H9 (cell line): ENCODE results near the gene OSBPL2. TPM values are rescaled to one million over a fixed set of nuclear protein-coding genes. Genes with fewer than 3 reads are reported as not detected.

Source experiments
- DNase-seq: peaks from one replicate; pipeline ENCODE4 v3.0.0-alpha.2; 2017
- H2AFZ ChIP-seq: one replicate; pipeline ENCODE4 v1.6.1; 2013; ENCODE audit warnings: mild to moderate bottlenecking, low read length, control low read depth, moderate library complexity
- H2AK5ac ChIP-seq: 2 replicates; pipeline ENCODE4 v1.6.1; 2013; ENCODE audit warnings: low read length, control low read depth, mixed read lengths; ENCODE audit not compliant: insufficient read length
- H2BK120ac ChIP-seq: one replicate; pipeline ENCODE4 v1.6.1; 2013; ENCODE audit warnings: low read depth, mild to moderate bottlenecking, low read length, control low read depth, inconsistent platforms; ENCODE audit not compliant: poor library complexity, severe bottlenecking
- H2BK12ac ChIP-seq: 2 replicates; pipeline ENCODE4 v1.6.1; 2013; ENCODE audit warnings: low read length, control low read depth, mixed read lengths, low read depth; ENCODE audit not compliant: insufficient read length
- H2BK15ac ChIP-seq: 2 replicates; pipeline ENCODE4 v1.6.1; 2013; ENCODE audit warnings: low read depth, low read length, control low read depth
- H2BK20ac ChIP-seq: one replicate; pipeline ENCODE4 v1.6.1; 2013; ENCODE audit warnings: low read depth, mild to moderate bottlenecking, low read length, control low read depth, inconsistent platforms; ENCODE audit not compliant: poor library complexity, severe bottlenecking
- H2BK5ac ChIP-seq: 2 replicates; pipeline ENCODE4 v1.6.1; 2013; ENCODE audit warnings: low read length, control low read depth, mixed read lengths; ENCODE audit not compliant: insufficient read length
- H3K14ac ChIP-seq: 2 replicates; pipeline ENCODE4 v1.6.1; 2013; ENCODE audit warnings: low read length, control low read depth; ENCODE audit not compliant: insufficient read depth
- H3K18ac ChIP-seq: 2 replicates; pipeline ENCODE4 v1.6.1; 2013; ENCODE audit warnings: low read depth, mild to moderate bottlenecking, mixed read lengths, low read length, control low read depth; ENCODE audit not compliant: insufficient read length
- H3K23ac ChIP-seq: 2 replicates; pipeline ENCODE4 v1.6.1; 2013; ENCODE audit warnings: low read length, control low read depth, mixed read lengths, low read depth; ENCODE audit not compliant: insufficient read length
- H3K23me2 ChIP-seq: 2 replicates; pipeline ENCODE4 v1.6.1; 2013; ENCODE audit warnings: low read depth, mild to moderate bottlenecking, mixed read lengths, low read length, control low read depth; ENCODE audit not compliant: insufficient read length, poor library complexity, severe bottlenecking
- H3K27ac ChIP-seq: 2 replicates; pipeline ENCODE4 v1.5.1; 2013; ENCODE audit warnings: low read length, control low read depth, mixed read lengths, low read depth; ENCODE audit not compliant: insufficient read length
- H3K27me3 ChIP-seq: 2 replicates; pipeline ENCODE4 v1.6.1; 2013; ENCODE audit warnings: low read length, control low read depth, inconsistent platforms; ENCODE audit not compliant: insufficient read depth
- H3K4ac ChIP-seq: 2 replicates; pipeline ENCODE4 v1.6.1; 2013; ENCODE audit warnings: low read depth, mild to moderate bottlenecking, control low read depth, inconsistent platforms, low read length, moderate library complexity
- H3K4me1 ChIP-seq: 2 replicates; pipeline ENCODE4 v1.6.1; 2013; ENCODE audit warnings: low read length, control low read depth, inconsistent platforms; ENCODE audit not compliant: insufficient read depth
- H3K4me2 ChIP-seq: 2 replicates; pipeline ENCODE4 v1.6.1; 2013; ENCODE audit warnings: low read length, control low read depth, mixed read lengths; ENCODE audit not compliant: insufficient read length, insufficient read depth
- H3K56ac ChIP-seq: 2 replicates; pipeline ENCODE4 v1.6.1; 2013; ENCODE audit warnings: low read depth, mild to moderate bottlenecking, mixed read lengths, low read length, control low read depth; ENCODE audit not compliant: insufficient read length
- H3K79me1 ChIP-seq: 2 replicates; pipeline ENCODE4 v1.6.1; 2013; ENCODE audit warnings: low read depth, mild to moderate bottlenecking, moderate library complexity, low read length, control low read depth, inconsistent platforms; ENCODE audit not compliant: insufficient read depth, poor library complexity, severe bottlenecking
- H3K79me2 ChIP-seq: 2 replicates; pipeline ENCODE4 v1.6.1; 2013; ENCODE audit warnings: low read length, control low read depth, inconsistent platforms; ENCODE audit not compliant: insufficient read depth
- H3K9ac ChIP-seq: 2 replicates; pipeline ENCODE4 v1.6.1; 2013; ENCODE audit warnings: low read length, control low read depth, mixed read lengths; ENCODE audit not compliant: insufficient read length; ENCODE audit errors: extremely low read depth
- H3K9me3 ChIP-seq: one replicate; pipeline ENCODE4 v1.6.1; 2013; ENCODE audit warnings: low read depth, low read length, inconsistent platforms; ENCODE audit not compliant: control insufficient read depth
- H3T11ph ChIP-seq: one replicate; pipeline ENCODE4 v1.6.1; 2013; ENCODE audit warnings: mild to moderate bottlenecking, low read length, control low read depth, inconsistent platforms
- H4K20me1 ChIP-seq: one replicate; pipeline ENCODE4 v1.6.1; 2013; ENCODE audit not compliant: control insufficient read depth, insufficient read length, insufficient read depth
- H4K5ac ChIP-seq: 2 replicates; pipeline ENCODE4 v1.6.1; 2013; ENCODE audit warnings: low read depth, mild to moderate bottlenecking, mixed read lengths, low read length, control low read depth; ENCODE audit not compliant: insufficient read length
- H4K8ac ChIP-seq: replicated peaks from 2 replicates; pipeline ENCODE4 v1.6.1; 2013; ENCODE audit warnings: low read length, control low read depth, mixed read lengths, low read depth; ENCODE audit not compliant: insufficient read length
- H4K91ac ChIP-seq: 2 replicates; pipeline ENCODE4 v1.6.1; 2013; ENCODE audit warnings: low read depth, mild to moderate bottlenecking, moderate library complexity, mixed read lengths, low read length, control low read depth; ENCODE audit not compliant: insufficient read length
- H3K27ac Mint-ChIP-seq, 3 experiments: 2 replicates in 2 of 3; 3 replicates in 1 of 3; pipeline ENCODE4 v1.8.0; 2020 to 2021; ENCODE audit warnings: mixed read lengths in 3 of 3, mild to moderate bottlenecking in 1 of 3, moderate library complexity in 1 of 3
- H3K27me3 Mint-ChIP-seq: 2 replicates; pipeline ENCODE4 v1.8.0; 2021; ENCODE audit warnings: low read depth, mild to moderate bottlenecking, moderate library complexity, mixed read lengths
- H3K36me3 Mint-ChIP-seq, 3 experiments: 2 replicates in 2 of 3; 3 replicates in 1 of 3; pipeline ENCODE4 v1.8.0; 2020 to 2021; ENCODE audit warnings: low read depth in 3 of 3, mixed read lengths in 3 of 3; ENCODE audit not compliant: insufficient read depth in 1 of 3
- H3K4me1 Mint-ChIP-seq, 2 experiments: 2 replicates each; pipeline ENCODE4 v1.8.0; 2020; ENCODE audit warnings: mixed read lengths in 2 of 2
- H3K4me3 Mint-ChIP-seq, 2 experiments: 2 replicates in 1 of 2; 3 replicates in 1 of 2; pipeline ENCODE4 v1.8.0; 2020 to 2021; ENCODE audit warnings: mild to moderate bottlenecking in 2 of 2, mixed read lengths in 2 of 2, moderate library complexity in 1 of 2
- H3K9me3 Mint-ChIP-seq, 2 experiments: 2 replicates in 1 of 2; 3 replicates in 1 of 2; pipeline ENCODE4 v1.8.0; 2020; ENCODE audit warnings: mild to moderate bottlenecking in 2 of 2, mixed read lengths in 2 of 2, moderate library complexity in 1 of 2
- CTCF ChIP-seq: fragments of 200-600 bp; sonication (generic); conservative IDR thresholded peaks from 3 replicates; pipeline ENCODE4 v1.8.0; 2021; ENCODE audit warnings: antibody characterized with exemption, mild to moderate bottlenecking
- WGBS: extraction: QIAGEN DNeasy Blood & Tissue Kit; methylation state at CpG from one replicate; pipeline ENCODE4 v1.1.7; 2013; ENCODE audit warnings: missing lambda C conversion rate, low lambda C conversion rate, mixed read lengths; ENCODE audit not compliant: insufficient read length; ENCODE audit errors: extremely low coverage; 5-methylcytosine and 5-hydroxymethylcytosine counted together
- total RNA-seq: library from RNA; stranded (reverse); gene quantifications from 2 replicates; pipeline ENCODE4 v1.2.1, GENCODE V29; 2021

Gene OSBPL2
- total RNA-seq, 1 experiment from 2014 or later = 47.3 TPM

GRCh38 chr20:62302341-62303061 is 64.2 kb downstream of the OSBPL2 start, which contains the start of gene ADRM1:
Gene ADRM1, plus strand, starts transcription at chr20:62302997. Its CDS starts 572 bp downstream, at chr20:62303569.
- Histone ChIP-seq H3K4me1 (no peaks in the 10 kb centered on the region; the same call in 1 of the 2 replicates), H3K9ac (peak within 1 kb of the TSS; percentile 67), H3K27me3 (no peaks in the 10 kb centered on the region), H2BK15ac (no peak within 1 kb of the TSS), H3K9me3 (no peaks in the 10 kb centered on the region), H3K79me1 (no peaks in the 10 kb centered on the region), H3K4me2 (peak within 1 kb of the TSS; percentile 63), H4K20me1 (no peaks in the 10 kb centered on the region), H3T11ph (no peak within 1 kb of the TSS), H2BK5ac (no peak within 1 kb of the TSS), H3K18ac (no peak within 1 kb of the TSS), H2AFZ (no peak within 1 kb of the TSS), H3K14ac (peak within 1 kb of the TSS; percentile 63; the same call in 1 of the 2 replicates), H2BK120ac (no peak within 1 kb of the TSS), H3K4ac (no peak within 1 kb of the TSS), H3K56ac (no peak within 1 kb of the TSS), H3K79me2 (peaks cover 18% of the 10 kb centered on the region; the same call in 1 of the 2 replicates), H2BK12ac (no peak within 1 kb of the TSS), H2AK5ac (no peak within 1 kb of the TSS), H4K8ac (no peak within 1 kb of the TSS), H3K27ac (no peak within 1 kb of the TSS), H3K23me2 (peaks cover 7% of the 10 kb centered on the region), H3K23ac (no peak within 1 kb of the TSS), H4K5ac (no peak within 1 kb of the TSS), H2BK20ac (no peak within 1 kb of the TSS), H4K91ac (no peak within 1 kb of the TSS)
- DNase-seq = peak; percentile 97
- Mint-ChIP-seq H3K4me3 (peak within 1 kb of the TSS; percentile 90 to 96), H3K9me3 (no peaks in the 10 kb centered on the region), H3K4me1 (peaks cover 14 to 22% of the 10 kb centered on the region in 2 experiments), H3K36me3 (peaks cover 18 to 40% (median 37%) of the 10 kb centered on the region in 3 experiments), H3K27me3 (no peaks in the 10 kb centered on the region), H3K27ac (peak within 1 kb of the TSS; percentile 85 to 97 (median 92))
- peak; percentile 95 for TF ChIP-seq CTCF
- no CpG with 5 or more reads among the region's 81 CpGs for WGBS
